ENCODE data around the gene GABRB1.

The GABRB1 gene

GRCh38 chr4:47207555-47207954, 176.2 kb downstream of the GABRB1 start:
- DNase-seq = no peak

GRCh38 chr4:47209833-47210232, 178.5 kb downstream of the GABRB1 start:
- no peak for DNase-seq

GRCh38 chr4:47210828-47211227, 179.5 kb downstream of the GABRB1 start:
- DNase-seq = no peak

GRCh38 chr4:47213106-47213505, 181.7 kb downstream of the GABRB1 start:
- DNase-seq = no peak

GRCh38 chr4:47213539-47213938, 182.2 kb downstream of the GABRB1 start:
- DNase-seq = no peak

GRCh38 chr4:47213971-47214370, 182.6 kb downstream of the GABRB1 start:
- DNase-seq = peak in 13 of 51 donors; percentile 1 to 48 (median 15)

GRCh38 chr4:47215759-47216158, 184.4 kb downstream of the GABRB1 start:
- no peak for DNase-seq

GRCh38 chr4:47217291-47217690, 185.9 kb downstream of the GABRB1 start:
- no peak for DNase-seq

GRCh38 chr4:47217884-47218283, 186.5 kb downstream of the GABRB1 start:
- DNase-seq = no peak

- no peak for DNase-seq
These were observed 187.3 kb downstream of the GABRB1 start for GRCh38 chr4:47218631-47219030.

- no peak for DNase-seq
These were observed 188.2 kb downstream of the GABRB1 start for GRCh38 chr4:47219586-47219985.

GRCh38 chr4:47221721-47222120, 190.4 kb downstream of the GABRB1 start:
- DNase-seq = no peak

GRCh38 chr4:47222276-47222675, 190.9 kb downstream of the GABRB1 start:
- no peak for DNase-seq

- DNase-seq = no peak
These were observed 193.0 kb downstream of the GABRB1 start for GRCh38 chr4:47224361-47224760.

GRCh38 chr4:47235721-47236120, 204.4 kb downstream of the GABRB1 start:
- DNase-seq = no peak

- no peak for DNase-seq
These were observed 207.3 kb downstream of the GABRB1 start for GRCh38 chr4:47238667-47239066.

- peak in 2 of 51 donors; percentile 2 to 5 for DNase-seq
These were observed 208.3 kb downstream of the GABRB1 start for GRCh38 chr4:47239649-47240048.

GRCh38 chr4:47251348-47252135, 220.2 kb downstream of the GABRB1 start:
- no peak for DNase-seq

GRCh38 chr4:47263721-47264120, 232.4 kb downstream of the GABRB1 start:
- no peak for DNase-seq

GRCh38 chr4:47270201-47270888, 239.0 kb downstream of the GABRB1 start:
- DNase-seq = peak in 4 of 51 donors; percentile 10 to 84 (median 13)

GRCh38 chr4:47271291-47271690, 239.9 kb downstream of the GABRB1 start:
- DNase-seq = peak in 1 of 51 donors; percentile 31

GRCh38 chr4:47274901-47275300, 243.5 kb downstream of the GABRB1 start:
- DNase-seq = no peak

GRCh38 chr4:47275595-47275994, 244.2 kb downstream of the GABRB1 start:
- no peak for DNase-seq
